SJSA1 (cell line): ENCODE measurements around the gene IMPG2. TPM values are rescaled to one million over a fixed set of nuclear protein-coding genes. Genes with fewer than 3 reads are reported as not detected.

Experiments used
- DNase-seq, 2 experiments: peaks; one replicate each; pipeline ENCODE4 v3.0.0-alpha.2; 2015 to 2020; ENCODE audit warnings: low spot score in 2 of 2, low read depth in 1 of 2
- H3K27ac ChIP-seq: fragments of 250-450 bp; sonication (Bioruptor Pico); 2 replicates; pipeline ENCODE4 v1.5.1; 2020; ENCODE audit warnings: mild to moderate bottlenecking, moderate library complexity
- H3K27me3 ChIP-seq: fragments of 250-450 bp; sonication (Bioruptor Pico); replicated peaks from 2 replicates; pipeline ENCODE4 v1.5.1; 2020; ENCODE audit warnings: mild to moderate bottlenecking, moderate library complexity
- H3K36me3 ChIP-seq: fragments of 250-450 bp; sonication (Bioruptor Pico); 2 replicates; pipeline ENCODE4 v1.5.1; 2020; ENCODE audit warnings: mild to moderate bottlenecking
- H3K4me1 ChIP-seq: fragments of 250-450 bp; sonication (Bioruptor Pico); replicated peaks from 2 replicates; pipeline ENCODE4 v1.6.1; 2021; ENCODE audit warnings: mild to moderate bottlenecking
- H3K4me3 ChIP-seq: fragments of 250-450 bp; sonication (Bioruptor Pico); 2 replicates; pipeline ENCODE4 v1.5.1; 2020; ENCODE audit warnings: mild to moderate bottlenecking
- H3K9me3 ChIP-seq: fragments of 250-450 bp; sonication (Bioruptor Pico); replicated peaks from 2 replicates; pipeline ENCODE4 v1.5.1; 2020; ENCODE audit warnings: mild to moderate bottlenecking
- total RNA-seq: library from RNA; depleted of rRNA; stranded (reverse); fragments of >200 nt; shearing (Covaris generic); gene quantifications from 2 replicates; pipeline ENCODE4 v1.2.3, GENCODE V29; 2014; rRNA removed

The IMPG2 gene
- total RNA-seq, 1 experiment from 2014 or later: 0.05 TPM

- H3K36me3 ChIP-seq: no peaks in the 10 kb centered on the region
- H3K4me3 ChIP-seq: no peak overlapping the region
- H3K9me3 ChIP-seq: no peaks in the 10 kb centered on the region
- no peak for DNase-seq
- H3K27me3 ChIP-seq: no peaks in the 10 kb centered on the region
- H3K4me1 ChIP-seq: no peaks in the 10 kb centered on the region
- no peak overlapping the region for H3K27ac ChIP-seq
Observed at GRCh38 chr3:101177577-101177976, 142.8 kb downstream of the IMPG2 start.

Other genes with a start within 250 kb of the IMPG2 start
- 4.6 and 15.9 TPM in 2 replicates for gene SENP7, start 192.6 kb upstream of the IMPG2 start, total RNA-seq
- 28.4 and 29.2 TPM in 2 replicates for gene TRMT10C, start 241.3 kb upstream of the IMPG2 start, total RNA-seq